C4-2B (cell line): Measurements from ENCODE around the gene OSBPL1A.

Source experiments
- ZFX ChIP-seq: fragments of 450-650 bp; IDR thresholded peaks from 2 replicates; pipeline ENCODE4 v1.6.1; 2017
- TF ChIP-seq, protein P1 (sequence below): fragments of 450-650 bp; conservative IDR thresholded peaks from 2 replicates; pipeline ENCODE4 v1.5.1; 2017; ENCODE audit warnings: mild to moderate bottlenecking

DNA sequence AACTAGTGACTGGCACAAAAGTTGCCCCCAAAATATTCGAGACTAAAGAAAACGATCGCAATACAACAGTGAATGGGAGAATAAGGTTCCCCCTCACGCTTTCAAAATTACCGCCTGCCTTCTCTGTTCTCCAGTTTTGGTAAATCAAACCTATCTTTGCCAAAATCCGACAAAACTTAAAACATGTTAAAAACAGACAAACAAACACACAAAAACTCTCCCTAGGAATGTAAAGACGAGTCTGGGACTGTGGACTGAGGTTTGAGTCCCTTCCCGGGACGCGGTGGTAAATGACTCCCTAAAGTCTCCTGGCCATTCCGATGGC is 28.4 kb upstream of the OSBPL1A start:
- TF ChIP-seq, protein P1, sequence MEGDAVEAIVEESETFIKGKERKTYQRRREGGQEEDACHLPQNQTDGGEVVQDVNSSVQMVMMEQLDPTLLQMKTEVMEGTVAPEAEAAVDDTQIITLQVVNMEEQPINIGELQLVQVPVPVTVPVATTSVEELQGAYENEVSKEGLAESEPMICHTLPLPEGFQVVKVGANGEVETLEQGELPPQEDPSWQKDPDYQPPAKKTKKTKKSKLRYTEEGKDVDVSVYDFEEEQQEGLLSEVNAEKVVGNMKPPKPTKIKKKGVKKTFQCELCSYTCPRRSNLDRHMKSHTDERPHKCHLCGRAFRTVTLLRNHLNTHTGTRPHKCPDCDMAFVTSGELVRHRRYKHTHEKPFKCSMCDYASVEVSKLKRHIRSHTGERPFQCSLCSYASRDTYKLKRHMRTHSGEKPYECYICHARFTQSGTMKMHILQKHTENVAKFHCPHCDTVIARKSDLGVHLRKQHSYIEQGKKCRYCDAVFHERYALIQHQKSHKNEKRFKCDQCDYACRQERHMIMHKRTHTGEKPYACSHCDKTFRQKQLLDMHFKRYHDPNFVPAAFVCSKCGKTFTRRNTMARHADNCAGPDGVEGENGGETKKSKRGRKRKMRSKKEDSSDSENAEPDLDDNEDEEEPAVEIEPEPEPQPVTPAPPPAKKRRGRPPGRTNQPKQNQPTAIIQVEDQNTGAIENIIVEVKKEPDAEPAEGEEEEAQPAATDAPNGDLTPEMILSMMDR: no peak
- no peak for TF ChIP-seq ZFX
